Testis (tissue), 3 donors: ENCODE data around the gene MT1B. TPM values are rescaled to one million over a fixed set of nuclear protein-coding genes. Genes with fewer than 3 reads are reported as not detected.

ENCODE experiments used
- DNase-seq: peaks from one replicate; pipeline ENCODE4 v3.0.0-alpha.2; 2019
- H3K27ac ChIP-seq, 2 donors: fragments of 200-600 bp; sonication (generic); one replicate each; pipeline ENCODE4 v1.5.1; 2019
- H3K27me3 ChIP-seq: fragments of 200-600 bp; sonication (generic); one replicate; pipeline ENCODE4 v1.5.1; 2019
- H3K36me3 ChIP-seq: fragments of 200-600 bp; sonication (generic); one replicate; pipeline ENCODE4 v1.5.1; 2017; ENCODE audit warnings: low read depth; ENCODE audit errors: missing control alignments
- H3K4me1 ChIP-seq: fragments of 200-600 bp; sonication (generic); one replicate; pipeline ENCODE4 v1.5.1; 2019
- H3K4me3 ChIP-seq, 2 donors: fragments of 200-600 bp; sonication (generic); one replicate each; pipeline ENCODE4 v1.5.1; 2017 to 2019
- H3K9me3 ChIP-seq: fragments of 200-600 bp; sonication (generic); one replicate; pipeline ENCODE4 v1.5.1; 2017
- CTCF ChIP-seq, 3 experiments: fragments of 450-650 bp in 2 of 3; fragments of 200-600 bp in 1 of 3; sonication (generic) in 1 of 3; IDR thresholded peaks; one replicate each; pipeline ENCODE4 v1.5.1; 2016 to 2019; ENCODE audit warnings: antibody characterized with exemption in 3 of 3, mild to moderate bottlenecking in 2 of 3, moderate library complexity in 1 of 3
- POLR2A ChIP-seq: fragments of 450-650 bp; IDR thresholded peaks from one replicate; pipeline ENCODE4 v1.6.1; 2017; ENCODE audit warnings: antibody characterized with exemption, mild to moderate bottlenecking, moderate library complexity
- WGBS, 2 donors: methylation state at CpG; one replicate each; pipeline ENCODE4 v1.1.5; 2018; 5-methylcytosine and 5-hydroxymethylcytosine counted together
- intact Hi-C: fragments of 100-400 bp; cut with DNase I; formaldehyde crosslinking; loops from one replicate; pipeline ENCODE4 v1.15.1; 2023; ENCODE audit warnings: low total_unique reads
- polyA plus RNA-seq: library from polyadenylated mRNA; stranded (reverse); fragments of 350-450 nt; fragmentation: Illumina TruSeq; extraction: RNeasy Lipid Tissue Mini Kit (QIAGEN cat#74804); gene quantifications from one replicate; pipeline ENCODE4 v1.2.3, GENCODE V29; 2014; ENCODE audit warnings: low read depth, low replicate concordance; ENCODE audit not compliant: insufficient read depth
- total RNA-seq, 2 donors: library from RNA; depleted of rRNA; stranded (reverse); fragments of >200 nt; gene quantifications; one replicate each; pipeline ENCODE4 v1.2.3, GENCODE V29; 2016

MT1B gene
- total and polyA plus RNA-seq, 3 donors from 2014 or later = not detected

GRCh38 chr16:56628486-56629350 is 23.0 kb upstream of the MT1B start:
- H3K36me3 ChIP-seq = no peaks in the 10 kb centered on the region
- H3K4me3 ChIP-seq = no peak overlapping the region
- TF ChIP-seq CTCF (IDR thresholded peaks at IDR 0.05) (no peak), POLR2A (no peak)
- 69 to 72% methylated on average over 9 of the region's 9 CpGs for WGBS, 2 donors
- intact Hi-C loops = no loop called here
- H3K27ac ChIP-seq = no peak overlapping the region
- no peaks in the 10 kb centered on the region for H3K9me3 ChIP-seq
- peaks cover 8% of the 10 kb centered on the region for H3K4me1 ChIP-seq
- no peak for DNase-seq
- no peaks in the 10 kb centered on the region for H3K27me3 ChIP-seq

- peaks cover 8% of the 10 kb centered on the region for H3K4me1 ChIP-seq
- no peaks in the 10 kb centered on the region for H3K27me3 ChIP-seq
- intact Hi-C loops = no loop called here
- no peak overlapping the region for H3K27ac ChIP-seq
- no peaks in the 10 kb centered on the region for H3K36me3 ChIP-seq
- DNase-seq = no peak
- H3K9me3 ChIP-seq = no peaks in the 10 kb centered on the region
- WGBS, 2 donors = 86 to 91% methylated on average over 2 to 3 of the region's 3 CpGs
- H3K4me3 ChIP-seq = no peak overlapping the region
- TF ChIP-seq CTCF (IDR thresholded peaks at IDR 0.05) (no peak), POLR2A (no peak)
Measured at GRCh38 chr16:56629531-56629930, 22.2 kb upstream of the MT1B start.

DNA sequence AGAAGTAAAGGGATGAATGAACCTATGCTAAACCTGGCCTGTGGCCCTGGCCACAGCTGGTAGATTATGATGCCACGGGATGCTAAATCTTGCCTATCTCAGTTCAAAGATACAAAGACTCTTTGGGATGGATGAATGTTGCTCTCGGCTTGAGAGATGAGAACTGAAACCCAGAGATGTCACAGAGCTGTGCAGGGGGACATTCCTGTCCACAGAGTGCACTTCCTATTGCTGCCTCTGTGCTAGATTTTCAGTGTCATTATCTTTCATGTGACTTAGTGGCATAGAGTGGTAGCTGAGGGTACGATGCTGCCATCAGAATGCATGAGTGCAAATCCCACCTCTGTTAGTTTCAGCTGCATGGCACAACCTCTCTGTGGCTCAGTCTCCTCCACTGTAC is 21.6 kb upstream of the MT1B start:
- Histone ChIP-seq H3K27me3 (no peaks in the 10 kb centered on the region), H3K27ac (no peak overlapping the region), H3K36me3 (no peaks in the 10 kb centered on the region), H3K4me3 (no peak overlapping the region), H3K4me1 (peaks cover 8% of the 10 kb centered on the region), H3K9me3 (no peaks in the 10 kb centered on the region)
- TF ChIP-seq CTCF (IDR thresholded peaks at IDR 0.05) (no peak), POLR2A (no peak)
- 83 to 87% methylated on average over 3 of the region's 3 CpGs for WGBS, 2 donors
- no peak for DNase-seq
- intact Hi-C loops = no loop called here

DNA sequence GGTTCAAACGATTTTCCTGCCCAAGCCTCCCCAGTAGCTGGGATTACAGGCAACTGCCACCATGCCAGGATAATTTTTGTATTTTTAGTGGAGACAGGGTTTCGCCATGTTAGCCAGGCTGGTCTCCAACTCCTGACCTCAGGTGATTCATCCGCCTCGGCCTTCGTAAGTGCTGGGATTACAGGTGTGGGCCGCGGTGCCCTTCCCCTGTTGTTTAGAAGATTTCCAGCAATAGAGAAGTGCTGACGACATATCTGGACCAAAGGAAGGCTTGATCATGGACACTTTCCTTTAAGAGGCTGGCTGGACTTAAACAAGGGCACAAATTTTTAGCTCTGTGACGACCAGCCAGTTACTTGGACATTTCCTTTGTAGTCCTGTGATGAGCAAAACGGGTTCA is 20.5 kb upstream of the MT1B start:
- Histone ChIP-seq H3K4me1 (peaks cover 8% of the 10 kb centered on the region), H3K9me3 (no peaks in the 10 kb centered on the region), H3K27me3 (no peaks in the 10 kb centered on the region), H3K4me3 (no peak overlapping the region), H3K36me3 (no peaks in the 10 kb centered on the region), H3K27ac (no peak overlapping the region)
- 80 to 84% methylated on average over 7 to 10 of the region's 10 CpGs for WGBS, 2 donors
- intact Hi-C loops = no loop called here
- TF ChIP-seq CTCF (IDR thresholded peaks at IDR 0.05) (no peak), POLR2A (no peak)
- DNase-seq = no peak

DNA sequence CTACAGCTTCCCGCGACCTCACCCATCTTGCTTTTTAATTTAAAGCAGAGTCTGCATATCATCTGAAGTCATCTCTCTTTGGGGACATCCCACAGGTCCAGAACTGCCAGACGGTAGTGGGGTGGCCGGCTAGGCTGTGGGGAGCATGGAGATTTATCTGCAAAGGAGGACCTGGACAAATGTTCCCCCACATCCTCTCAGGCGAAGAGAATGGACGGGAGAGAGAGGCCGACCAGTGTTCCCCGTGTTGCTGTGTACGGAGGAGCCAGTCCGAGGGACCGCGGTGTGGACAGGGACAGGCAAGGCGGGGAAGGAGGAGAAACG is 19.9 kb upstream of the MT1B start:
- H3K9me3 ChIP-seq = no peaks in the 10 kb centered on the region
- H3K27me3 ChIP-seq = no peaks in the 10 kb centered on the region
- intact Hi-C loops = no loop called here
- no peaks in the 10 kb centered on the region for H3K36me3 ChIP-seq
- TF ChIP-seq CTCF (IDR thresholded peaks at IDR 0.05) (no peak), POLR2A (no peak)
- peak overlapping the region; percentile 40 to 57 for H3K4me3 ChIP-seq
- WGBS, 2 donors = 24 to 50% methylated on average over 4 to 14 of the region's 14 CpGs
- no peak for DNase-seq
- peaks cover 8% of the 10 kb centered on the region for H3K4me1 ChIP-seq
- peak overlapping the region in 1 of 2 donors; percentile 69 for H3K27ac ChIP-seq
